Measurements from ENCODE around the gene IFNA5. TPM values are rescaled to one million over a fixed set of nuclear protein-coding genes. Genes with fewer than 3 reads are reported as not detected.

IFNA5 gene
- 0.32 TPM in 1 of 2 replicates, not detected in the other for total RNA-seq

DNA sequence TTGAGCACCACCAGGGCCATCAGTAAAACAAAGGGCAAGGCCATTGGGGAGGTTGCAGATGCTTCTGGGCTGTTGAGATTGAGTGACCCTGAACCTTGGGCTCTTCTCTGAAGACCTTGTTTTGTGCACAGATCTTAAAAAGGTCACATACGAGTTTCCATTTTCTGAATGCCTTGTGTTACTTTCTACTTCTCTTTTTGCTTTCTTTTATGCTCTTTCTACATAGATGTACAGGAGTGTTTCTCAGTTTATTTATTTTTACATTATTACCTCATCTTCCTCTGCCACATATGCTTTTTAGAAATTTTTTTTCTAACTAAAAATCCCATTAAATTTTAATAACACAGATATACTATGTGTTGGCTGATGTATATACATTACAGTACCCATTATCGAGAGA lies at the start of gene IFNA5:
TSS of gene IFNA5 (minus strand) at position 101 of the 400 bp plus-strand sequence. CDS start at position 44, 57 bp downstream.

DNA sequence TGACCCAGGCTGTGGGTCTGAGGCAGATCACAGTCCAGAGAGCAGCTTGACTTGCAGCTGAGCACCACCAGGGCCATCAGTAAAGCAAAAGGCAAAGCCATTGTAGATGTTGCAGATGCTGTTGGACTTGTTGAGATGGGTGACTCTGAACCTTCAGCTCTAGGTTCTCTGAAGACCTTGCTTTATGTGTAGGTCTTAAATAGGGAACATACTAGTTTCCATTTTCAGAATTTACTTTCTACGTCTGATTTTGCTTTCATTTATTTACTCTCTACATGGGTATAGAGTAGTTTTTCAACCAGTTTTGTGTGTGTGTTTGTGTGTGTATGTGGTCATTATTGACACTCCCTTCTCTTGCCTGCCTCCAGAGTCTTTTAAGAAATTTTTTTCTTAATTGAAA lies 45.7 kb upstream of the IFNA5 start, which contains the start of gene IFNA6:
TSS of gene IFNA6 (minus strand) at position 101 of the 400 bp plus-strand sequence. CDS start at position 101, 0 bp downstream.

DNA sequence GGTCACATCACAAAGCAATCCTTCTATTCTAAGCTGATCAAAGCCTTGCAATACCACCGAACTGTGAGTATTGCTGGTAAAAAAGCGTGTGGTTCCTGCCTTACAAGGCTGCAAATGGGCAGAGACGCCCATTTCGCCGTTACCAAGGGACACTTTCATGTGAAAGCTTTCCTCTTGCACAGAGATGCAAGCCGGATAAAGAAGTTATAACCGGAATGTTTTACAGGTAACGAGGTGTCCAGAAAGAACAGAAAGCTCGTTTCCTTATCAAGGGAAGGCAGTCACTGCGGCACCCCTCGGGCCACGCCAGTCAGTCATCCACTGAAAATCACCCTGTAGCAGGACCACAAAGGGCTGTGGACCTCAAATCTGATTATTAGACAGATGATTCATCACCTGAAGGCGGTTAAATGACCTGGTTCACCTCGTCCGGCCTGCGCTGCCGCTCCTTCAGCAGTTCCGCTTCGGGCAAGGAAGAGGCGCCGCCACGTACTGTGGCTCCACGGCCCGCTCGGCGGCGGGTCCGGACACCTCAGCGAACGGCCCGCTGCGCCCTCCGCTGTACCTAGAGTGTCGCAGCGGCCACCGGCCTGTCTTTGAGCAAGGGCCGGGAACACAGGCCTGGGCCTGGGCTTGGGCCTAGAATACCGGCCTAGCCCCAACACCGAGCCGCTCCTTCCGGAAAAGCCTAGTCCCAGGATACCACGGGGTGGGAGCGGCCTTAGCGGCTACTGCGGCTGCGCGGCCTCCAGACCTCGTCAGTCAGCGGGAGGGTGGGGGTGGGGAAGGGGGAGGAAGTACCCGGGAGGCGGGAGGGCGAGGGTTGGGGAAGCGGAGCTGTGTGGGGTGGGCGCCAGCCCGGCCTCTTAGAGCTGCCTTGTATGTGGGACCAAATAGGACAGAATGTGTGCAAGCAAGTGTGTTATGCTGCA lies 29.9 kb upstream of the IFNA5 start, which contains the start of gene KLHL9:
TSS of gene KLHL9 (minus strand) at position 704 of the 932 bp plus-strand sequence. CDS start at position 159, 545 bp downstream.

Other genes with a start within 250 kb of the IFNA5 start
- gene IFNB1, start 227.4 kb downstream of the IFNA5 start, total RNA-seq, result not detected in 2 replicates
- not detected in 2 replicates for gene IFNW1, start 163.5 kb downstream of the IFNA5 start, total RNA-seq
- gene IFNA21, start 138.7 kb downstream of the IFNA5 start, total RNA-seq, result not detected in 2 replicates
- not detected in 2 replicates for gene IFNA4, start 117.7 kb downstream of the IFNA5 start, total RNA-seq
- gene IFNA7, start 103.1 kb downstream of the IFNA5 start, total RNA-seq, result not detected in 2 replicates
- not detected in 2 replicates for gene IFNA10, start 98.2 kb downstream of the IFNA5 start, total RNA-seq
- not detected in 2 replicates for gene IFNA16, start 88.0 kb downstream of the IFNA5 start, total RNA-seq
- not detected in 2 replicates for gene IFNA17, start 77.1 kb downstream of the IFNA5 start, total RNA-seq
- not detected in 2 replicates for gene IFNA14, start 65.3 kb downstream of the IFNA5 start, total RNA-seq
- 56.6 and 68.8 TPM in 2 replicates for gene KLHL9, start 30.1 kb upstream of the IFNA5 start, total RNA-seq
- gene IFNA6, start 45.6 kb upstream of the IFNA5 start, total RNA-seq, result not detected in 2 replicates
- not detected in 2 replicates for gene IFNA13, start 62.7 kb upstream of the IFNA5 start, total RNA-seq
- gene IFNA2, start 80.1 kb upstream of the IFNA5 start, total RNA-seq, result not detected in 2 replicates
- not detected in 2 replicates for gene IFNA8, start 103.8 kb upstream of the IFNA5 start, total RNA-seq
- not detected in 2 replicates for gene IFNA1, start 135.1 kb upstream of the IFNA5 start, total RNA-seq
- 1.3 and 3.6 TPM in 2 replicates for gene IFNE, start 177.0 kb upstream of the IFNA5 start, total RNA-seq